Fibroblast of upper back skin (primary cell): Measurements from ENCODE around the gene HSF2BP.
"Not testable (repeated sequence)": the region's sequence is repeated elsewhere in the genome, so short reads cannot be mapped to it uniquely, and the experiment has no call there.

Source experiments
- DNase-seq: peaks from one replicate; pipeline ENCODE4 v3.0.0-alpha.2; 2013

Gene HSF2BP

DNA sequence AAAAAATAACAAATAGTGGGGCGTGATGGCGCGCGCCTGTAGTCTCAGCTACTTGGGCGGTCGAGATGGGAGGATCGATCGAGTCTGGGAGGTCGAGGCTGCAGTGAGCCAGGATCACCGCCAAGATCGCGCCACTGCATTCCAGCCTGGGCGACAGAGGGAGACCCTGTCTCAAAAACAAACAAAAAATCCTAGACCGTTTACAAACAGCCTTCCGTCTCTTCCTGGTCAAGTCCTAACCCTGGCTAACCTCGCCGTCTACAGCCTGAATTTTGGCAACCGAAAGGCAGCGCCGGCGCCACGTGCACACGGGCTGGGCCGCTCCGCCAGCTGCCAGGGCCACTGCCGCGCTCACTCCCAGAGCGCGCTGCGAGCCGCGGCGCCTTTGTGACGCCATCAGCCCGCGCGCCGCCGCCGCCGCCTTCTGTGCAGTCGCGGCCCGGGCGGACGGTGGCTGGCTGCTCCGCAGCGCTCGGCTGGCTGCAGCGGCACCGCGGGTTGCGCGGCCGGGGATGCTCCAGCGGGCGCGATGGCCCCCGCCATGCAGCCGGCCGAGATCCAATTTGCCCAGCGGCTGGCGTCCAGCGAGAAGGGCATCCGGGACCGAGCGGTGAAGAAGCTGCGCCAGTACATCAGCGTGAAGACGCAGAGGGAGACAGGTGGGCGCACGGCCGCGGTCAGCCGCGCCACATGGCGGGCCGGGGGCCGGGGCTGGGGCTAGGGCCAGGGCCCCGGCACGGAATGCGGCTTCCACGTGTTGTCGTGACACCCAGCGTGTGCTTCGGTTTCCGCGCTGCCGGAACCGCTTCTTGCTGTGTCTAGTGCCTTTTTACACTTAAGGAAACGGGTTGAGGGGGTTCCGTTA lies at the start of gene HSF2BP, which contains the start of gene RRP1B:
Gene HSF2BP (minus strand): TSS at position 353 of the 865 bp plus-strand sequence. CDS start 1,392 bp downstream, outside the sequence.
Gene RRP1B (plus strand): TSS at position 425 of the 865 bp plus-strand sequence. CDS start 105 bp downstream, at position 530.
- DNase-seq: peak; percentile 83

GRCh38 chr21:43708745-43709381 lies 49.6 kb upstream of the HSF2BP start:
- no peak for DNase-seq

- no peak for DNase-seq
Measured at GRCh38 chr21:43707462-43707861, 48.2 kb upstream of the HSF2BP start.

DNA sequence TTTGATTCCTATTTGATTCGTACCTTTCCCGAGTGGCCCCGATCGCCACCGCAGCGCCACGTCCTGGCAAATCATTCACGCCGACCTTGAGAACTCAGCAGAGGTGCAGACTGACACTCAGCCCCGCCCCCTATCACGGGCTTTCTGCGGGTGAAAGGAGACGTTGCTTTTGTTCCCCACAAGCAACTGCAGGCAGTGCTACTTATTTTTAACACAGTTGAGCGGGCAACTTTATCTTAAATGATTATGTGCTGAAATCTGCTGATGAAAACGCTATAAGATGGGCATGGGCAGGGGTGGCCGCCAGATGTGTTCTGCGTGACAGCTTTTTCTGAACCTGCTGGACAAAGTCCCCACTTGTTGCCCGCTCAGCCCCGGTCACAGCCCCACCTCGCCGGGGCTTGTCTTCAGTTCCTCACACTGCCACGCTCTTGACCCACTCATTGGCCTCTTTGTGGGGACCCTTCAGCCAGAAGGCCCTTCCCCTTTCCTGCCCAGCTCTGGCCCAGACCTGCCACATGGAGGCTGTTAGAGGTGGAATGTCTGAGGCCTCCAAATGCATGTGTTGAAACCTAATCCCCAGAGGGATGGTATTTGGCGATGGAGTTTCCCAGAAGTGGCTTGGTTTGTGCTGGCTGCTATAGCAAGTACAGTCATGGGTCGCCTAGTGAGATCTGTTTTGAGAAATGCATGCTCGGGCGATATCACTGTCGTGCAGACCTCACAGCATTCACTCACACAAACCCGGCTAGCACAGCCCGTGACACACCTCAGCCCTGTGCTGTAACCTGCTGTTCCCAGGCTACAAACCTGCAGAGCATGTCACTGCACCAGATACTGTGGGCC lies 44.0 kb upstream of the HSF2BP start:
- DNase-seq: peak; percentile 86

- peak; percentile 38 for DNase-seq
Measured at GRCh38 chr21:43702785-43703034, 43.4 kb upstream of the HSF2BP start.

GRCh38 chr21:43701936-43702784 lies 42.9 kb upstream of the HSF2BP start:
- no peak for DNase-seq

DNA sequence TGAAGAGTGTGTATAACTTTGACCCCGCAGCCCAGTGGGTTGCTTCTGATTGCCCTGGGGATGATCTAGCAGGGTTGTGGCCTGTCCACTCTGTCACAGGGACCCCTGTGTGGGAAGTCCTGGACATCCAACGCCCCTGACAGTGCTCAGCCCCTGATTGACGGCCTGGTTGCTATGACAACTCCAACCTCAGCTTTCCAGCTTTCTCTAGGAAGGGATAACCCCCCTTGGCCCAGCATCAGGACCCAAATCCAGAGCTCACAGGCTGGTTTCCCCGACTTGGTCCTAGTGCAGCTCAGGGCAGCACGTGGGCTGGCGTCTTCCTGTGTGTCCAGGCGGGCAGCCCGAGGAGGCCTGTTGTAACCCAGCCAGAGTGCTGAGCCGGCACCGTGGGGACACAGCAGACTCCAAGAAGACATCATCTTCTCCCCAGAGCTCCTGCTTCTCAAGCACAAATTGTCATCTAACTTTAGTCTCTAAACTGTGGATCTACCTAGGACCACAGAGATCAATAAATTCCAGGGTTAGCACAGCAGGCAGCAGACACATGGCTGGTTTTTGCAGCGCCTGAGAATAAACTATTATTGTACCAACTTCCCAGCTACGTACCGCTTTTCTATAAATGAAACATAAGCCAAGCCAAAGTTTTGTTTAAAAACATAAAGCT lies 40.8 kb upstream of the HSF2BP start:
- no peak for DNase-seq

- DNase-seq: not testable (repeated sequence)
Measured at GRCh38 chr21:43699492-43699777, 40.1 kb upstream of the HSF2BP start.

DNA sequence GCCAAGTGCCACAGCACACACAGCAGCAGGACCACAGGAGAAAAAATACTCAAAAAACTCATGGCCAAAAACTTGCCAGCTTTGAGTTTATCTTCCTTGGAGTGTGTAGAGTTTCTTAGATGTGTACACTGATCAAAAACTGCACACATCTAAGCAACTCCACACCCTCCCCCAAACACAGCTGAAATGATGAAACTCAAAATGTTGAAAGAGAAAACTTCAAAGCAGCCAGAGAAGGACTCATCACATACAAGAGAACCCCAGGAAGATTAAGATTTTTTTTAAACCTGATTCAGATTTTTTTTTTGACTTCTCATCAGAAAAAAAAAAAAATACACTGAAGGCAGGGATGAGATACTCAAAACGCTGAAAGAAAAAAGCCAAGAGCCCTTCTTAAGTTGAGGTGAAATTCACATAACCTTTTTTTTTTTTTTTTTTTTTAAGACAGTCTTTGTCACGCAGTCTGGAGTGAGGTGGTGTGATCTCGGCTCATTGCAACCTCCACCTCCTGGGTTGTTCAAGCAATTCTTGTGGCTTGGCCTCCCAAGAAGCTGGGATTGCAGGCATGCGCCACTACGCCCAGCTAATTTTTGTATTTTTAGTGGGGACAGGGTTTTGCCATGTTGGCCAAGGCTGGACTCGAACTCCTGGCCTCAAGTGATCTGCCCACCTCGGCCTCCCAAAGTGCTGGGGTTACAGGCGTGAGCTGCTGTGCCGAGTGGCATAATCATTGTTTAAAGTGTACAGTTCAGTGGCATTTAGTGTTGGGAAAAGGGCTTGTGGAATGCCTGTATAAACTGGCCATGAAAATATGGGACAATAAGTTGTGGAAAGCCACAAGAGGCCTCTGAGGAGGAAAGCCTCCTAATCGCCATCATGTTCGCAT lies 38.7 kb upstream of the HSF2BP start:
- DNase-seq: peak; percentile 68

DNA sequence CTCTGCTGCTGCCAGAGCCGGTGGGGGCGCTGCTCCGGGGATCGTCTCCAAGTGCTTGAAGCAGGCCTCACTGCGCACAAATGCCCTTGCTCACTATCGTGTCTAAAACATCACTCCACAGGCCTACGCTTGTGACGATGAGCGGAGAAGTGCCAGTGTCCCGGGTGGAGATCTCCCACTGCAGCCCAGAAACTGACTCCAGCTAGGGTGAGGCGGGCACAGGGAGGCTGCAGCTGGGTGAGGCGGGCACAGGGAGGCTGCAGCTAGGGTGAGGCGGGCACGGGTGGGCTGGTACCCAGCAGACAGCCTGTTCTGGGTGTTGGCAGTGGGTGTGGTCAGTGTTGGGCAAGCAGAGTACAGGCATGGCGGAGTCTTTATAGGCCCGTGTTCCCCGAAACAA lies 36.9 kb upstream of the HSF2BP start:
- no peak for DNase-seq

GRCh38 chr21:43694437-43695079 lies 35.3 kb upstream of the HSF2BP start:
- no peak for DNase-seq

- DNase-seq: no peak
Measured at GRCh38 chr21:43693981-43694380, 34.7 kb upstream of the HSF2BP start.

DNA sequence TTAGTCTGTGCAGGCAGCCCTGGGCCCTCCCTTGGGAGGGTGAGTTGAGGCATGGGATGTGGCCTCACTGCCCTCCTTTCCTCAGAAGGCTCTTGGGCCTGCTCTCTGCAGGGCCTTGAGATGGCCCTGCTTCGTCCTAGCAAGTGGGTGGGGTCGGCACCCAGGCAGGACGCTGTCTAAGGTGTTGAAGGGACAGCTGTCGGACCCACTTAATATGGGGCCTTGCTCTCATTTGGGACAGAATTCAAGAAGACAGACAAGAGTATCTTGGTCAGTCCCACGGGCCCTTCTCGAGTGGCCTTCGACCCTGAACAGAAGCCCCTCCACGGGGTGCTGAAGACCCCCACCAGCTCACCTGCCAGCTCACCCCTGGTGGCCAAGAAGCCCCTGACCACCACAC lies 33.7 kb upstream of the HSF2BP start:
- no peak for DNase-seq

DNA sequence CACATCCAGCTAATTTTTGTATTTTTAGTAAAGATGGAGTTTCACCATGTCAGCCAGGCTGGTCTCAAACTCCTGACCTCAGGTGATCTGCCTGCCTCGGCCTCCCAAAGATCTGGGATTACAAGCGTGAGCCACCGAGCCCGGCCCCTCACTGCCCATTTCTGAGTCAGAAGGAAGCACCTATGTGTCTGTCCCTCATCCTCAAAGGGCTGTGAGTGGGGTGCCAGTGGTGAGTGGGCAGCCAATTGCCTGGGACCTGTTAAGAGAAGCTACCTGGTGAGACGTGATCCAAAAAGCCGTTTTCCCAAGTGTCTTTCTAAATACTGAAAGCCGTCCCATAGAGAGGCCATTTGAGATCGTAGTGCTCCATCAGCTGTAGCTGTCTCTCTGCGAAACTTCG lies 32.5 kb upstream of the HSF2BP start:
- DNase-seq: no peak

- no peak for DNase-seq
Measured at GRCh38 chr21:43691086-43691795, 32.0 kb upstream of the HSF2BP start.

- no peak for DNase-seq
Measured at GRCh38 chr21:43690346-43690745, 31.1 kb upstream of the HSF2BP start.

DNA sequence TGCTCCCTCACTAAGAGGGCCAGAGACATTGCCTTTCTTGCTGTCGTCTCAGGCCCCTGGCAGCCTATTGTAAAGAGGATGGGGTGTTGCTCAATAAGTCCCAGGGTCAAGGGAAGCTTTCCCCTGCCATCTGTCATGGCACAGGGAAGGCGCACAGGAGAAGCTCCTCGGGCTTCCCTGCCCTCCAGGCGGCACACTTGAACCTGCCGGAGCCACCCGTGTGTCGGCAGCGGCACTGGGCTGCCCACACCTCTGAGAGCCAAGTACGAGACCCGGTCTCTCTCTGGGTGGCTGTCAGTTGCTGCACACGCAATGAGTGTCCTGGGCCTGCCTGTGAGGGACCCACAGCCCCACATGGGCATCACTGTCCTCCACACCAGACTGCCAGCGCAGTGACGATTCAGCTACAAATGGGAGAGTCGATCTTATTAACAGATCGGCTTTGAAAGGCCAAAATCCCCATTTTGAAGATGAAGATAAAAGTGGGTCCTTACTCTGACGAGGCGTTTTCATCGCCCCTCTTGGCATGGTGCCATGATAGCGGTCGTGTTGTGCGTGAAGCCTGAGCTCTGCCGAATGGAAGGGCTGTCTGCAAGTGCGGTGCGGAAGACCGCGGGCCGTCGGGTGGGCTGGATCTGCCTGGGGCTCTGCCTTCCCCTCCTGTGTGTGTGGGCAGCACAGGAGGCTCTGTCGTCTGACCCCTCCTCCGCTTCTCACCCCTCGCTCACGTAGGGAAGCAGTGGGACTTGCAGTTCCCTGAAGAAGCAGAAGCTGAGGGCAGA lies 30.5 kb upstream of the HSF2BP start:
- no peak for DNase-seq

GRCh38 chr21:43688906-43689305 lies 29.6 kb upstream of the HSF2BP start:
- no peak for DNase-seq
